Measurements from ENCODE around the gene TAB2.

- TF ChIP-seq ZNF274 (IDR thresholded peaks at IDR 0.05; ENCODE audit: low read depth, low read length) (no peak), YY1 (IDR thresholded peaks at IDR 0.05; ENCODE audit: insufficient read depth, insufficient read length) (no peak)
Measured at GRCh38 chr6:149405823-149406765, 88.6 kb downstream of the TAB2 start.
